NT2/D1 (cell line): Measurements from ENCODE around the gene EXOSC5.
"Not testable (repeated sequence)": the region's sequence is repeated elsewhere in the genome, so short reads cannot be mapped to it uniquely, and the experiment has no call there.

Experiments used
- DNase-seq: peaks from one replicate; pipeline ENCODE4 v3.0.0-alpha.2; 2011; ENCODE audit warnings: low read depth, low spot score
- H3K27me3 ChIP-seq: 2 replicates; pipeline ENCODE4 v1.6.0; 2011; ENCODE audit warnings: mild to moderate bottlenecking; ENCODE audit not compliant: insufficient read length, insufficient read depth
- H3K36me3 ChIP-seq: 2 replicates; pipeline ENCODE4 v1.6.1; 2011; ENCODE audit warnings: mild to moderate bottlenecking, low read length, mixed read lengths; ENCODE audit not compliant: insufficient read depth, insufficient read length
- H3K4me1 ChIP-seq: 2 replicates; pipeline ENCODE4 v1.5.1; 2011; ENCODE audit not compliant: insufficient read depth, insufficient read length
- H3K4me3 ChIP-seq: 2 replicates; pipeline ENCODE4 v1.5.1; 2011; ENCODE audit warnings: low read depth; ENCODE audit not compliant: insufficient read length
- H3K9ac ChIP-seq: 2 replicates; pipeline ENCODE4 v1.6.0; 2011; ENCODE audit warnings: low read depth; ENCODE audit not compliant: insufficient read length
- H3K9me3 ChIP-seq: 2 replicates; pipeline ENCODE4 v1.5.1; 2011; ENCODE audit warnings: mild to moderate bottlenecking, low read length; ENCODE audit not compliant: insufficient read depth
- SUZ12 ChIP-seq: IDR thresholded peaks from 2 replicates; pipeline ENCODE4 v1.6.1; 2011; ENCODE audit not compliant: insufficient read length, insufficient read depth; ENCODE audit errors: extremely low read depth
- YY1 ChIP-seq: IDR thresholded peaks from 2 replicates; pipeline ENCODE4 v1.6.1; 2011; ENCODE audit not compliant: insufficient read length, insufficient read depth
- ZNF274 ChIP-seq: IDR thresholded peaks from 2 replicates; pipeline ENCODE4 v1.6.1; 2011; ENCODE audit warnings: mild to moderate bottlenecking, low read depth, low read length

Gene EXOSC5

GRCh38 chr19:41409288-41409687, 12.1 kb upstream of the EXOSC5 start:
- peaks cover 17% of the 10 kb centered on the region for H3K4me1 ChIP-seq
- no peak overlapping the region for H3K4me3 ChIP-seq
- no peak overlapping the region for H3K9ac ChIP-seq
- TF ChIP-seq YY1 (no peak), ZNF274 (no peak), SUZ12 (no peak)
- no peaks in the 10 kb centered on the region for H3K9me3 ChIP-seq
- DNase-seq, result no peak
- H3K27me3 ChIP-seq, result no peaks in the 10 kb centered on the region
- H3K36me3 ChIP-seq, result peaks cover 16% of the 10 kb centered on the region

- Histone ChIP-seq H3K4me1 (peaks cover 17% of the 10 kb centered on the region), H3K9ac (peak overlapping the region; percentile 17), H3K36me3 (peaks cover 14% of the 10 kb centered on the region)
- not testable (repeated sequence) for H3K9me3 ChIP-seq, DNase-seq, H3K27me3 ChIP-seq, H3K4me3 ChIP-seq
Measured at GRCh38 chr19:41408846-41409245, 11.7 kb upstream of the EXOSC5 start.

- Histone ChIP-seq H3K4me3 (no peak overlapping the region), H3K27me3 (no peaks in the 10 kb centered on the region), H3K9ac (no peak overlapping the region), H3K4me1 (peaks cover 17% of the 10 kb centered on the region), H3K36me3 (peaks cover 9% of the 10 kb centered on the region), H3K9me3 (no peaks in the 10 kb centered on the region)
- DNase-seq, result no peak
- TF ChIP-seq SUZ12, result no peak
- no peak for TF ChIP-seq YY1
- no peak for TF ChIP-seq ZNF274
Measured at GRCh38 chr19:41408256-41408655, 11.1 kb upstream of the EXOSC5 start.

- Histone ChIP-seq H3K27me3 (no peaks in the 10 kb centered on the region), H3K4me3 (no peak overlapping the region), H3K9me3 (no peaks in the 10 kb centered on the region), H3K9ac (peak overlapping the region; percentile 76), H3K36me3 (peaks cover 5% of the 10 kb centered on the region), H3K4me1 (peaks cover 17% of the 10 kb centered on the region)
- DNase-seq, result peak; percentile 30
- TF ChIP-seq YY1, result no peak
- no peak for TF ChIP-seq ZNF274
- no peak for TF ChIP-seq SUZ12
Measured at GRCh38 chr19:41407271-41407670, 10.1 kb upstream of the EXOSC5 start.

- Histone ChIP-seq H3K36me3 (no peaks in the 10 kb centered on the region), H3K9ac (no peak overlapping the region), H3K27me3 (no peaks in the 10 kb centered on the region), H3K4me1 (peaks cover 17% of the 10 kb centered on the region), H3K4me3 (no peak overlapping the region), H3K9me3 (no peaks in the 10 kb centered on the region)
- DNase-seq, result no peak
- TF ChIP-seq ZNF274, result no peak
- no peak for TF ChIP-seq YY1
- TF ChIP-seq SUZ12, result no peak
Measured at GRCh38 chr19:41405776-41406175, 8.6 kb upstream of the EXOSC5 start.

GRCh38 chr19:41403181-41403970, 6.2 kb upstream of the EXOSC5 start:
- no peaks in the 10 kb centered on the region for H3K27me3 ChIP-seq
- DNase-seq, result no peak
- H3K4me3 ChIP-seq, result no peak overlapping the region
- no peak overlapping the region for H3K9ac ChIP-seq
- H3K36me3 ChIP-seq, result no peaks in the 10 kb centered on the region
- TF ChIP-seq YY1 (no peak), SUZ12 (no peak), ZNF274 (no peak)
- H3K4me1 ChIP-seq, result peaks cover 13% of the 10 kb centered on the region
- no peaks in the 10 kb centered on the region for H3K9me3 ChIP-seq

GRCh38 chr19:41402010-41402409, 4.9 kb upstream of the EXOSC5 start:
- no peak for TF ChIP-seq ZNF274
- TF ChIP-seq SUZ12, result no peak
- no peak for TF ChIP-seq YY1
- Histone ChIP-seq H3K9me3 (no peaks in the 10 kb centered on the region), H3K36me3 (no peaks in the 10 kb centered on the region), H3K9ac (no peak overlapping the region), H3K4me1 (peaks cover 8% of the 10 kb centered on the region), H3K4me3 (no peak overlapping the region), H3K27me3 (no peaks in the 10 kb centered on the region)
- no peak for DNase-seq
